Eye (tissue), 1 donor: Measurements from ENCODE around the gene TUBA4B.

Source experiments
- DNase-seq: peaks from one replicate; pipeline ENCODE4 v3.0.0-alpha.2; 2015

Gene TUBA4B

DNA sequence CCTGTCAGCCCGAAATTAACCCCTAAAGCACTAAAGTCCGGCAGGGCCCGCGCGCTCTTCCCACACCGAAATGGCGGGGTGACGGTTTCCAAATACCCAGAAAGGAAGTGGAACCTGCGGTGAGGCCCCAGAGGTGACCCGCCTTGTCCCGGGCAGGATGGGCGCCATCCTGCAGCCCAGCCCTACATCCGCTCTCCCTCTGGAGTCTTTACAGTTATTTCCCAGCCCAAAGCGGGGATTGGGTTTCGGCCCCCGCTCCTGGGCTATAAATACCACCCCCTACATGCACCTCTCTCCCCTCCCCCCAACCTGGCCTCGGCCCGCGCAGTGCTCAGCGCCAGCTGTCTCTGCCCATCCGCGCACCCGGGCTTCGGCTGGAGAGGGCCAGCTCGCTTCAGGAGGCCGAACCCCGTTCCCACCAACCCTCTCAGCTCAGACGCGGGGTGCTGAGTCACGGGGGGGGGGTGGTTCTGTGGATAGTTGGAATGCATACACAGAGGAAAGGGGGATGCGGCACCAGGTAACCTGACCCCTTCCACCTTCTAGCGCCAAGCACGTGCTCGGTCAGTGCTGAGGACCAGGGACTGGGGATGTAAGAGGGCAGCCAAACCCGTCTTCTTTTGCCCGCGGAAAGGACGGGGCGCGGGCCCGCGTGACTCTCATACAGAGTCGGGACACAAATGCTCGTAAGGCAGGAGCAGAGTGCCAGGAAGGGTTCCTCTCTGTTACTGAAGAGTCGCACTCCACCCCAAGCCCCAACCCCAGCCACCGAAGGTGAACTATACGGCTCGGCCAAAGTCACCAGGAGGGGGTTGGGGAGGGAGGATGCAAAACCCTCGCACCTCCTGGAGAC lies at the start of gene TUBA4B:
TUBA4B (plus strand) TSS at position 344 of the 853 bp plus-strand sequence; CDS start at position 509, 165 bp downstream.
- peak; percentile 45 for DNase-seq

DNA sequence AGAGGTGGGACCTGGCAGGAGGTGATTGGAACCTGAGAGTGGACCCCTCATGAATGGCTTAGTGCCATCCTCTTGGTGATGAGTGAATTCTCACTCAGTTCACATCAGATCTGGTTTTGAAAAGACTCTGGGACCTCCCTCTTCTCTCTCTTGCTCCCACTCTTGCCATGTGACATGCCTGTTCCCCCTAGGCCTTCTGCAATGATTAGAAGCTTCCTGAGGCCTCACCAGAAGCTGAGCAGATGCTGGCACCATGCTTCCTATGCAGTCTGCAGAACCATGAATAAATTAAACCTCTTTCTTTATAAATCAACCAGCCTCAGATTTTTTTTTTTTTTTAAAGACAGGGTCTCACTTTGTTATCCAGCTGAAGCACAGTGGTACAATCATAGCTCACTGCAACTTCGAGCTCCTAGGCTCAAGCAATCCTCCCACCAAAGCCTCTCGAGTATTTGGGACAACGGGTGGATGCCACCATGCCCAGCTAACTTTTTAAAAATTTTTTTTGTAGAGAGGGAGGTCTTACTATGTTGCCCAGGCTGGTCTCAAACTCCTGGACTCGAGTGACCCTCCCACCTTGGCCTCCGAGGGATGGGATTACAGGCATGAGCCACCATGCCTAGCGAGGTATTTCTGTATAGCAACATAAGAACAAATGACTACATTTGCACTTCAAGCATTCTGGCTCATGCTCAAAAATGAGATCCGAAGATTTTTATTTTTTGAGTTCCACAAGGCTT lies 48.4 kb upstream of the TUBA4B start:
- no peak for DNase-seq

DNA sequence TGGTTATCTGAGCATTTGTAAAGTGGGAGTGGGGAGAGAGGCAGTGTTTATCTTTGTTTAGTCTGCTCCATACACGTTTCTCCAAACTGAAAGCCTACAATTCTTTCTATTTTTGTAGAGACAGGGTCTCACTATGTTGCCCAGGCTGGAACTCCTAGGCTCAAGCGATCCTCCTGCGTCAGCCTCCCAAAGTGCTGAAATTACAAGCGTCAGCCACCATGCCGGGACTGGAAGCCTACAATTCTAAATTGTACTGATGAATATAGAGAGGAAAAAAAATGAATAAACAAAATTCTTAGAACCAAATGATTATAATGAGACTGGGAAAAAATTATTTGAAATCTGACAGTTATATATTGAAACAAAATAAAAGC lies 47.9 kb upstream of the TUBA4B start:
- DNase-seq = no peak

- no peak for DNase-seq
These were observed 47.1 kb upstream of the TUBA4B start for GRCh38 chr2:219205981-219206327.

GRCh38 chr2:219206328-219207133 lies 46.5 kb upstream of the TUBA4B start, which contains the start of gene ZFAND2B:
ZFAND2B (plus strand) TSS chr2:219206782; CDS start chr2:219206988, 206 bp downstream.
- DNase-seq = peak; percentile 98

GRCh38 chr2:219207134-219207883 lies 45.7 kb upstream of the TUBA4B start:
- DNase-seq = no peak

DNA sequence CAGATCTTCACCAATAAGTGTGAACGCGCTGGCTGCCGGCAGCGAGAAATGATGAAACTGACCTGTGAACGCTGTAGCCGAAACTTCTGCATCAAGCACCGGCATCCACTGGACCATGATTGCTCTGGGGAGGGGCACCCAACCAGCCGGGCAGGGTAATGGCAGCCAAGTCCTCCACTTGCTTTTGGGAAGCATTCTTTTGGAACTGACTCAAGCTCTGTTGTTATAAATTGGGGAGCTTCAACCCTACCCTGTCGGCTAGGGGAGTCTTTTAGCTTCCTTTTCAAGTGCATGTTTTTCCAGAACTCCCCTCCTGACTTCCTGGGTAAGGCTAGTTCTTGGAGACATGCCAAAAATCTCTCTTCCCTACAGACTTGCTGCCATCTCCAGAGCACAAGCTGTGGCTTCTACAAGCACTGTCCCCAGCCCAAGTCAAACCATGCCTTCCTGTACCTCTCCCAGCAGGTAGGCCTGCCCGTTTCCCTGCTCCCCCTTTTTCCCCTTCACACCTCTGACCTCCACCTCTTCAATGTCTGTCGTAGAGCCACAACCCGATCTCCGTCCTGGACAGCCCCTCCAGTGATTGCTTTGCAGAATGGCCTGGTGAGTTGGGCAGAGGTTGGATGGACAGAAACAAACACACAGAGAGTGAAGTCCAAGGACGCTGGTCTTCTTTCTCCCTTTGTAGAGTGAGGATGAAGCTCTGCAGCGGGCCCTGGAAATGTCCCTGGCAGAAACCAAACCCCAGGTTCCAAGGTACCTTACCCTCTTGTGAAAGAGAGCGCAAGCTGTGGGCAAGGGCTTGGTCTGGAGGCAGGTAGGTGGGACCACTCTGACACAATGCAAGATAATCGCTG lies 44.9 kb upstream of the TUBA4B start:
- DNase-seq = no peak

- DNase-seq = no peak
These were observed 43.5 kb upstream of the TUBA4B start for GRCh38 chr2:219209236-219210195.

DNA sequence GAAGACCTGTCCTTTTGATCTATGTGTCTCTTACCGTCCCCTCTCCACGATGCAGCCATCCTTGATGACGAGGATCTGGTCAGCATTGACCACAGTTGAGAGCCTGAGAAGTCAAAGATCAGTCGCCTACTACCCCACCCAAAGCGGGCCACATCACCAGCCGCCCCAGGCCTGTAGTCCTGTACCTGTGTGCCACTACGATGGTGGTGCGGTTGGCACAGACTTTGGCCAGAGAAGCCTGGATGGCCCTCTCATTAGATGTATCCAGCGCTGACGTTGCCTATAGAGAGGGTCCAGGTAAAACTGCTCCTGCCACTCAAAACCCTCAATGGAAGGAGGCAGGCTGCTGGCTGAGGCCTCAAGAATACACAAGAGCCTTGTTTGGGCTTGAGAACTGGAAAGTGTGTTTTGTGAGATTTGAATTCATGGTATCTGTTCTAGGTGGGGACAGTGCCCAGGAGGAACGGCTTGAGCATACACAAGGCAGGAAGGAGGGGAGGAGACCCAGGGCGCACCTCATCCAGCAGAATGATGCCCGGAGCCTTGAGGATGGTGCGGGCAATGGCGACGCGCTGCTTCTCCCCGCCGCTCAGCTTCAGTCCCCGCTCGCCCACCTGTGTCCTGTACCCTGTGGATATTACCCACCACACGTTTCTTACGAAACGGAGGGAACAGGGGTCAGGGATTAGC lies 42.7 kb upstream of the TUBA4B start:
- no peak for DNase-seq

- no peak for DNase-seq
These were observed 42.1 kb upstream of the TUBA4B start for GRCh38 chr2:219210886-219211362.

- no peak for DNase-seq
These were observed 40.0 kb upstream of the TUBA4B start for GRCh38 chr2:219213026-219213415.

- DNase-seq = no peak
These were observed 39.5 kb upstream of the TUBA4B start for GRCh38 chr2:219213486-219214071.

- DNase-seq = no peak
These were observed 38.9 kb upstream of the TUBA4B start for GRCh38 chr2:219214141-219214540.

DNA sequence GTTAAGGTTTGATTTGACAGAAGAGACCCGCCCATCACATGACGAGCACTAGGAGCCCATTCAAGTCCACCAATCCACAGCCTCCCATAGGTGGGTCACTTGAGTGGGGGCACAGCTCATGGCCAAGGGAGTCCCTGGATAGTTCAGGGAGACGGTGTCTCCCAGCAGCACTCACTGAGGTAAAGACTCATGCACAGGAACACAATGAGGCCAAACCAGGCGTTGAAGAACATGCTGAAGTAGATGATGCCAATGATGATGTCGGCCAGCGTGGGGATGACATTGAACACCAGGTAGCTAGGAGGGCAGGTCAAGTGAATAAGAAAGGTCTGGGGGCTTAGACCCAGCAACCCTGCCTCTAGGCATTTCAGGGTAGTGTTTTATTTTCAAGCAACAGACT lies 38.3 kb upstream of the TUBA4B start:
- no peak for DNase-seq

- no peak for DNase-seq
These were observed 37.0 kb upstream of the TUBA4B start for GRCh38 chr2:219215871-219216534.

GRCh38 chr2:219216535-219216915 lies 36.5 kb upstream of the TUBA4B start:
- DNase-seq = no peak

DNA sequence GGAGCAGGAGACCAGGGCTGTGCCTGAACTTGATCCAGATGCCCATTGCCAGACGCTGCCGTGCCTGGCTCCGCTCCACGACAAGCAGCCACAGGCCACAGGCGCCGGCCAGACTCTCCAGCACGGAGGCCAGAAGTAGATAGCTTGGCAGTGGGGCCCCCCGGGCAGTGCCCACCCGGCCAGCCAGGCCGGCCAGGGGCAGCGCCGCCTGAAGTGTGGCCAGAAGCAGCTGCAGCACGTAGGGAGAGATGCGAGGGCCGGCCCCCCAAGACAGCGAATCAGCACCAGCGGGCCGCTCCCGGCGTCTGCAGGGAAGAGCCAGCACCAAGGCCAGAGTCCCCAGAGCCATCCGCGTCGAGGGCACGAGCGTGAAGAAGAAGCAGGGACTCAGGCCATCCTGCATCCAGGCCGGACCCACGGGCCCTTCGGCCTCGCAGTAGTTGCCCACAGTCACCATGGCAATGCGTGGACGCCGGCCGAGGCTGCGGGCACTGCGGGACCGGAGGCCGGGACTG lies 34.8 kb upstream of the TUBA4B start:
- no peak for DNase-seq
